ENCODE results near the gene IL12B. TPM values are rescaled to one million over a fixed set of nuclear protein-coding genes. Genes with fewer than 3 reads are reported as not detected.
"Not testable (repeated sequence)": the region's sequence is repeated elsewhere in the genome, so short reads cannot be mapped to it uniquely, and the experiment has no call there.

The IL12B gene
- total and polyA plus RNA-seq, 4 donors = not detected

DNA sequence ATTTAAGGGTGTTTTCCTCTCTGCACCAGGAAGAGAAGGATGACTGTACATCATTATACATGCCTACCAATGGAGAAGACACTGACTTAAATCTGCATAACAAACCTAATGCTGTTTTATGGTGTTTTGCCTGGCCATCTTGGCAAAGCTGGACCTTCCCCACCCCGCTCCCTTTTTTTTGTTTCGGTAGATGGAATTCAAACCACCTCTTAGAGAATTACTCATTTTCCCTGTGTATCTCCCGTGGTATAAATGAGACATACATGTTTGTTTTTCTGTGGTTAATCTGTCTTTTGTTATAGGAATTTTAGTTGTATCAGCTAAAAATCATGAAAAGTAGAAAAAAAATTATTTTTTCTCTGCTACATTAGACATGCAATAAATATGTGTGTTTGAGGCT lies 28.8 kb downstream of the IL12B start:
- H3K27me3 ChIP-seq (ENCODE audit: control insufficient read depth in 4 of 4, insufficient read depth in 4 of 4, low read length in 3 of 4) = peaks cover 0 to 7% (median under 1%) of the 10 kb centered on the region in 4 donors
- TF ChIP-seq FOXA1 (IDR thresholded peaks at IDR 0.05) (no peak), RAD21 (IDR thresholded peaks at IDR 0.05) (no peak), HNF4A (conservative IDR thresholded peaks at IDR 0.05) (no peak), SP1 (IDR thresholded peaks at IDR 0.05) (no peak), RXRA (IDR thresholded peaks at IDR 0.05) (no peak), HNF4G (IDR thresholded peaks at IDR 0.05) (no peak), FOXA2 (IDR thresholded peaks at IDR 0.05) (no peak), GABPA (IDR thresholded peaks at IDR 0.05 in 1 of 2, conservative IDR thresholded peaks at IDR 0.05 in 1 of 2) (no peak), NR2F2 (IDR thresholded peaks at IDR 0.05) (no peak), TAF1 (conservative IDR thresholded peaks at IDR 0.05) (no peak)
- TF ChIP-seq, protein P1, sequence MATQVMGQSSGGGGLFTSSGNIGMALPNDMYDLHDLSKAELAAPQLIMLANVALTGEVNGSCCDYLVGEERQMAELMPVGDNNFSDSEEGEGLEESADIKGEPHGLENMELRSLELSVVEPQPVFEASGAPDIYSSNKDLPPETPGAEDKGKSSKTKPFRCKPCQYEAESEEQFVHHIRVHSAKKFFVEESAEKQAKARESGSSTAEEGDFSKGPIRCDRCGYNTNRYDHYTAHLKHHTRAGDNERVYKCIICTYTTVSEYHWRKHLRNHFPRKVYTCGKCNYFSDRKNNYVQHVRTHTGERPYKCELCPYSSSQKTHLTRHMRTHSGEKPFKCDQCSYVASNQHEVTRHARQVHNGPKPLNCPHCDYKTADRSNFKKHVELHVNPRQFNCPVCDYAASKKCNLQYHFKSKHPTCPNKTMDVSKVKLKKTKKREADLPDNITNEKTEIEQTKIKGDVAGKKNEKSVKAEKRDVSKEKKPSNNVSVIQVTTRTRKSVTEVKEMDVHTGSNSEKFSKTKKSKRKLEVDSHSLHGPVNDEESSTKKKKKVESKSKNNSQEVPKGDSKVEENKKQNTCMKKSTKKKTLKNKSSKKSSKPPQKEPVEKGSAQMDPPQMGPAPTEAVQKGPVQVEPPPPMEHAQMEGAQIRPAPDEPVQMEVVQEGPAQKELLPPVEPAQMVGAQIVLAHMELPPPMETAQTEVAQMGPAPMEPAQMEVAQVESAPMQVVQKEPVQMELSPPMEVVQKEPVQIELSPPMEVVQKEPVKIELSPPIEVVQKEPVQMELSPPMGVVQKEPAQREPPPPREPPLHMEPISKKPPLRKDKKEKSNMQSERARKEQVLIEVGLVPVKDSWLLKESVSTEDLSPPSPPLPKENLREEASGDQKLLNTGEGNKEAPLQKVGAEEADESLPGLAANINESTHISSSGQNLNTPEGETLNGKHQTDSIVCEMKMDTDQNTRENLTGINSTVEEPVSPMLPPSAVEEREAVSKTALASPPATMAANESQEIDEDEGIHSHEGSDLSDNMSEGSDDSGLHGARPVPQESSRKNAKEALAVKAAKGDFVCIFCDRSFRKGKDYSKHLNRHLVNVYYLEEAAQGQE (IDR thresholded peaks at IDR 0.05) = no peak
- TF ChIP-seq, protein P2, sequence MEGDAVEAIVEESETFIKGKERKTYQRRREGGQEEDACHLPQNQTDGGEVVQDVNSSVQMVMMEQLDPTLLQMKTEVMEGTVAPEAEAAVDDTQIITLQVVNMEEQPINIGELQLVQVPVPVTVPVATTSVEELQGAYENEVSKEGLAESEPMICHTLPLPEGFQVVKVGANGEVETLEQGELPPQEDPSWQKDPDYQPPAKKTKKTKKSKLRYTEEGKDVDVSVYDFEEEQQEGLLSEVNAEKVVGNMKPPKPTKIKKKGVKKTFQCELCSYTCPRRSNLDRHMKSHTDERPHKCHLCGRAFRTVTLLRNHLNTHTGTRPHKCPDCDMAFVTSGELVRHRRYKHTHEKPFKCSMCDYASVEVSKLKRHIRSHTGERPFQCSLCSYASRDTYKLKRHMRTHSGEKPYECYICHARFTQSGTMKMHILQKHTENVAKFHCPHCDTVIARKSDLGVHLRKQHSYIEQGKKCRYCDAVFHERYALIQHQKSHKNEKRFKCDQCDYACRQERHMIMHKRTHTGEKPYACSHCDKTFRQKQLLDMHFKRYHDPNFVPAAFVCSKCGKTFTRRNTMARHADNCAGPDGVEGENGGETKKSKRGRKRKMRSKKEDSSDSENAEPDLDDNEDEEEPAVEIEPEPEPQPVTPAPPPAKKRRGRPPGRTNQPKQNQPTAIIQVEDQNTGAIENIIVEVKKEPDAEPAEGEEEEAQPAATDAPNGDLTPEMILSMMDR (IDR thresholded peaks at IDR 0.05; ENCODE audit: low read depth, low read length, missing input control) = no peak
- TF ChIP-seq, protein P3, sequence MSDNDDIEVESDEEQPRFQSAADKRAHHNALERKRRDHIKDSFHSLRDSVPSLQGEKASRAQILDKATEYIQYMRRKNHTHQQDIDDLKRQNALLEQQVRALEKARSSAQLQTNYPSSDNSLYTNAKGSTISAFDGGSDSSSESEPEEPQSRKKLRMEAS (IDR thresholded peaks at IDR 0.05) = no peak
- no peaks in the 10 kb centered on the region for H3K4me1 ChIP-seq (ENCODE audit: control insufficient read depth in 4 of 4, insufficient read depth in 4 of 4, low read length in 3 of 4)
- H3K27ac ChIP-seq (ENCODE audit: low read depth in 1 of 2, low read length in 2 of 2) = no peak overlapping the region
- no peak overlapping the region for H3K9ac ChIP-seq (ENCODE audit: low read depth in 1 of 2, low read length in 2 of 2)
- peaks cover 3 to 18% (median 7%) of the 10 kb centered on the region in 4 donors for H3K9me3 ChIP-seq (ENCODE audit: control insufficient read depth in 4 of 4, low read length in 3 of 4)
- DNase-seq (ENCODE audit: low spot score) = no peak
- no peak overlapping the region for H3K4me3 ChIP-seq (ENCODE audit: low read depth in 1 of 3, low read length in 3 of 3)
- H3K36me3 ChIP-seq (ENCODE audit: control insufficient read depth in 4 of 4, insufficient read depth in 3 of 4, low read depth in 1 of 4, low read length in 3 of 4) = no peaks in the 10 kb centered on the region
- WGBS = 88% methylated on average over 3 of the region's 3 CpGs

DNA sequence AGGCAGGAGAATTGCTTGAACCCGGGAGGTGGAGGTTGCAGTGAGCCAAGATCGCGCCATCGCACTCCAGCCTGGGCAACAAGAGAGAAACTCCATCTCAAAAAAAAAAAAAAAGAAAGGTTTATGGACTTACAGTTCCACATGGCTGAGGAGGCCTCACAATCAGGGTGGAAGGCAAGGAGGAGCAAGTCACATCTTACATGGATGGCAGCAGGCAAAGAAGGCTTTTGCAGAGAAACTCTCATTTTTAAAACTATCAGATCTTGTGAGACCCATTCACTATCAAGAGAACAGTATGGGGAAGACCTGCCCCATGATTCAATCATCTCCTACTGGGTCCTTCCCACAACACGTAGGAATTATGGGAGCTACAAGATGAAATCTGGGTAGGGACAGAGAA lies 33.0 kb downstream of the IL12B start:
- not testable (repeated sequence) for H3K27me3 ChIP-seq (ENCODE audit: control insufficient read depth in 4 of 4, insufficient read depth in 4 of 4, low read length in 3 of 4); H3K36me3 ChIP-seq (ENCODE audit: control insufficient read depth in 4 of 4, insufficient read depth in 3 of 4, low read depth in 1 of 4, low read length in 3 of 4); H3K27ac ChIP-seq (ENCODE audit: low read depth in 1 of 2, low read length in 2 of 2); H3K9ac ChIP-seq (ENCODE audit: low read depth in 1 of 2, low read length in 2 of 2); DNase-seq (ENCODE audit: low spot score); H3K4me1 ChIP-seq (ENCODE audit: control insufficient read depth in 4 of 4, insufficient read depth in 4 of 4, low read length in 3 of 4); H3K9me3 ChIP-seq (ENCODE audit: control insufficient read depth in 4 of 4, low read length in 3 of 4); H3K4me3 ChIP-seq (ENCODE audit: low read depth in 1 of 3, low read length in 3 of 3)
- WGBS = 91% methylated on average over 5 of the region's 5 CpGs

DNA sequence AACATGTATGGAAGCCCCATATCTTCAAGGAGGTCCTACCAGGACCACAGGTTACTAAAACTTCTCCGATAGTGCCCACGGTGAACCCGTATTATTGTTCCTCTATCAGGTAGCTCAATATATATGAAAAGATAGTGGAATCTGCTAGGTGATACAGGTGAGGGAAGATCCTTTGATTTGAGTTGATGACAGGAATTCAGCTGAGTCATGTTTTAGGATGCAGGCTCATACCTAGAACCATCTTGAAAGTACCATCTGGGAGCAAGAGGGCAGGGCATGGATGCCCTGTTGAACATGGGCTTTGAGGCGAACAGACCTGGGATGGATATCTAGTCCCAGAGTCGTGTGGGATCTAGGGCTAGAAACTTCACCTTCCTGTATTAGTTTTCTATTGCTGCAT lies 35.4 kb downstream of the IL12B start:
- Histone ChIP-seq H3K9me3 (ENCODE audit: control insufficient read depth in 4 of 4, low read length in 3 of 4) (peaks cover 0 to 5% (median 2%) of the 10 kb centered on the region in 4 donors), H3K4me1 (ENCODE audit: control insufficient read depth in 4 of 4, insufficient read depth in 4 of 4, low read length in 3 of 4) (no peaks in the 10 kb centered on the region), H3K27me3 (ENCODE audit: control insufficient read depth in 4 of 4, insufficient read depth in 4 of 4, low read length in 3 of 4) (no peaks in the 10 kb centered on the region), H3K4me3 (ENCODE audit: low read depth in 1 of 3, low read length in 3 of 3) (no peak overlapping the region), H3K36me3 (ENCODE audit: control insufficient read depth in 4 of 4, insufficient read depth in 3 of 4, low read depth in 1 of 4, low read length in 3 of 4) (no peaks in the 10 kb centered on the region), H3K27ac (ENCODE audit: low read depth in 1 of 2, low read length in 2 of 2) (no peak overlapping the region), H3K9ac (ENCODE audit: low read depth in 1 of 2, low read length in 2 of 2) (no peak overlapping the region)
- DNase-seq (ENCODE audit: low spot score) = no peak
- 92% methylated on average over 5 of the region's 5 CpGs for WGBS
- no peak for TF ChIP-seq TAF1 (conservative IDR thresholded peaks at IDR 0.05)
- TF ChIP-seq, protein P4, sequence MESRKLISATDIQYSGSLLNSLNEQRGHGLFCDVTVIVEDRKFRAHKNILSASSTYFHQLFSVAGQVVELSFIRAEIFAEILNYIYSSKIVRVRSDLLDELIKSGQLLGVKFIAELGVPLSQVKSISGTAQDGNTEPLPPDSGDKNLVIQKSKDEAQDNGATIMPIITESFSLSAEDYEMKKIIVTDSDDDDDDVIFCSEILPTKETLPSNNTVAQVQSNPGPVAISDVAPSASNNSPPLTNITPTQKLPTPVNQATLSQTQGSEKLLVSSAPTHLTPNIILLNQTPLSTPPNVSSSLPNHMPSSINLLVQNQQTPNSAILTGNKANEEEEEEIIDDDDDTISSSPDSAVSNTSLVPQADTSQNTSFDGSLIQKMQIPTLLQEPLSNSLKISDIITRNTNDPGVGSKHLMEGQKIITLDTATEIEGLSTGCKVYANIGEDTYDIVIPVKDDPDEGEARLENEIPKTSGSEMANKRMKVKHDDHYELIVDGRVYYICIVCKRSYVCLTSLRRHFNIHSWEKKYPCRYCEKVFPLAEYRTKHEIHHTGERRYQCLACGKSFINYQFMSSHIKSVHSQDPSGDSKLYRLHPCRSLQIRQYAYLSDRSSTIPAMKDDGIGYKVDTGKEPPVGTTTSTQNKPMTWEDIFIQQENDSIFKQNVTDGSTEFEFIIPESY (IDR thresholded peaks at IDR 0.05) = no peak
- TF ChIP-seq SP1 (IDR thresholded peaks at IDR 0.05) = no peak
- no peak for TF ChIP-seq EGR1 (IDR thresholded peaks at IDR 0.05; ENCODE audit: low read depth in 2 of 2)
- TF ChIP-seq, protein P3 (IDR thresholded peaks at IDR 0.05) = no peak
- TF ChIP-seq HNF4A (conservative IDR thresholded peaks at IDR 0.05) = no peak
- TF ChIP-seq YY1 (IDR thresholded peaks at IDR 0.05) = no peak
- TF ChIP-seq, protein P2 (IDR thresholded peaks at IDR 0.05; ENCODE audit: low read depth, low read length, missing input control) = no peak
- TF ChIP-seq, protein P5, sequence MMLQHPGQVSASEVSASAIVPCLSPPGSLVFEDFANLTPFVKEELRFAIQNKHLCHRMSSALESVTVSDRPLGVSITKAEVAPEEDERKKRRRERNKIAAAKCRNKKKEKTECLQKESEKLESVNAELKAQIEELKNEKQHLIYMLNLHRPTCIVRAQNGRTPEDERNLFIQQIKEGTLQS (IDR thresholded peaks at IDR 0.05) = no peak
- TF ChIP-seq FOXA2 (IDR thresholded peaks at IDR 0.05) = no peak
- no peak for TF ChIP-seq GABPA (IDR thresholded peaks at IDR 0.05 in 1 of 2, conservative IDR thresholded peaks at IDR 0.05 in 1 of 2)
- TF ChIP-seq RXRA (IDR thresholded peaks at IDR 0.05) = no peak
- no peak for TF ChIP-seq NR2F2 (IDR thresholded peaks at IDR 0.05)

Data from liver (tissue), 9 donors.